Sigmoid colon (tissue), 4 donors: ENCODE data around the gene GRAMD1A.

ENCODE experiments used
- CTCF ChIP-seq, 4 experiments: fragments of 450-650 bp in 3 of 4; fragments of 200-600 bp in 1 of 4; IDR thresholded peaks; one replicate each; pipeline ENCODE4 v1.5.1; 2016 to 2019; ENCODE audit warnings: antibody characterized with exemption in 4 of 4, mild to moderate bottlenecking in 3 of 4, moderate library complexity in 2 of 4
- EP300 ChIP-seq, 4 donors: sonication (generic); formaldehyde crosslinking; IDR thresholded peaks; one replicate each; pipeline ENCODE4 v1.6.1; 2017; ENCODE audit warnings: antibody characterized with exemption in 4 of 4
- POLR2A ChIP-seq, 2 donors: fragments of 450-650 bp; IDR thresholded peaks; one replicate each; pipeline ENCODE4 v1.6.1; 2016; ENCODE audit warnings: antibody characterized with exemption in 2 of 2, mild to moderate bottlenecking in 2 of 2, moderate library complexity in 2 of 2
- POLR2AphosphoS5 ChIP-seq, 4 donors: sonication (generic); formaldehyde crosslinking; IDR thresholded peaks; one replicate each; pipeline ENCODE4 v1.6.1; 2017; ENCODE audit warnings: antibody characterized with exemption in 4 of 4

DNA sequence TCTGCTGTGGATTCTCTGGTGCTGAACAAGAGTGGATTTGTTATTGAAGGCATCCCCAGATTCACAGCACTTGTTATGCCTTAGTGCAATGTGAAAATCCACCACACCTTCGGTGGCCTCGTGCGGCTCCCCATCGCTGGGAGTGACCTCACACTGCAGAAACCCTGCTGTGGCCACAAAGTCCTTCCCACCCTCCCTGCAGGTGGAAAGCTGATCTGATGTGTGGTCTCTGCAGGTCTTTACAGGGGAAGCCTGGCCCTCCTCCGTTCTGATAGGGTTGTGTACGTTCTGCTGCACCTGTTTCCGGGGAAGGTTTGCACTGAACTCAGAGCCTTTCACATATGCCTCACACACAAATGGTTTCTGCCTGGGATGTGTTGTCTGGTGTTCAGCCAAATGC, 41.1 kb upstream of the GRAMD1A start:
- TF ChIP-seq POLR2AphosphoS5 (IDR thresholded peaks at IDR 0.05): no peak
- no peak for TF ChIP-seq CTCF (IDR thresholded peaks at IDR 0.05)
- TF ChIP-seq EP300 (IDR thresholded peaks at IDR 0.05): no peak
- no peak for TF ChIP-seq POLR2A (IDR thresholded peaks at IDR 0.05)
